IPS-18c (cell line): ENCODE data around the gene ZBTB20.

Experiments
- H3K4me3 ChIP-seq: 2 replicates; pipeline ENCODE4 v1.7.0; 2013; ENCODE audit warnings: low read depth, mild to moderate bottlenecking, low read length, moderate library complexity; ENCODE audit not compliant: insufficient read depth
- H3K9me3 ChIP-seq: one replicate; pipeline ENCODE4 v1.6.1; 2013; ENCODE audit warnings: mild to moderate bottlenecking, low read length, moderate library complexity; ENCODE audit not compliant: control insufficient read depth, insufficient read depth

The ZBTB20 gene

GRCh38 chr3:114928989-114929640, 218.0 kb downstream of the ZBTB20 start:
- no peak overlapping the region for H3K4me3 ChIP-seq
- peaks cover 2% of the 10 kb centered on the region for H3K9me3 ChIP-seq

GRCh38 chr3:114904633-114905032, 242.5 kb downstream of the ZBTB20 start:
- H3K4me3 ChIP-seq: no peak overlapping the region
- H3K9me3 ChIP-seq: no peaks in the 10 kb centered on the region

- no peaks in the 10 kb centered on the region for H3K9me3 ChIP-seq
- H3K4me3 ChIP-seq: no peak overlapping the region
Observed at GRCh38 chr3:114903213-114903612, 243.9 kb downstream of the ZBTB20 start.

- Histone ChIP-seq H3K4me3 (no peak overlapping the region), H3K9me3 (no peaks in the 10 kb centered on the region)
Observed at GRCh38 chr3:114902691-114903101, 244.4 kb downstream of the ZBTB20 start.

GRCh38 chr3:114900908-114901307, 246.2 kb downstream of the ZBTB20 start:
- Histone ChIP-seq H3K4me3 (no peak overlapping the region), H3K9me3 (no peaks in the 10 kb centered on the region)

- Histone ChIP-seq H3K9me3 (no peaks in the 10 kb centered on the region), H3K4me3 (no peak overlapping the region)
Observed at GRCh38 chr3:114899186-114899931, 247.7 kb downstream of the ZBTB20 start.

- Histone ChIP-seq H3K9me3 (no peaks in the 10 kb centered on the region), H3K4me3 (no peak overlapping the region)
Observed at GRCh38 chr3:114896978-114897377, 250.1 kb downstream of the ZBTB20 start.

GRCh38 chr3:114893361-114893760, 253.7 kb downstream of the ZBTB20 start:
- Histone ChIP-seq H3K4me3 (no peak overlapping the region), H3K9me3 (no peaks in the 10 kb centered on the region)

GRCh38 chr3:114892880-114893279, 254.2 kb downstream of the ZBTB20 start:
- Histone ChIP-seq H3K9me3 (no peaks in the 10 kb centered on the region), H3K4me3 (no peak overlapping the region)

- Histone ChIP-seq H3K9me3 (no peaks in the 10 kb centered on the region), H3K4me3 (no peak overlapping the region)
Observed at GRCh38 chr3:114892131-114892879, 254.8 kb downstream of the ZBTB20 start.

- Histone ChIP-seq H3K9me3 (no peaks in the 10 kb centered on the region), H3K4me3 (no peak overlapping the region)
Observed at GRCh38 chr3:114887806-114888205, 259.3 kb downstream of the ZBTB20 start.

GRCh38 chr3:114886905-114887304, 260.2 kb downstream of the ZBTB20 start:
- Histone ChIP-seq H3K4me3 (no peak overlapping the region), H3K9me3 (no peaks in the 10 kb centered on the region)

GRCh38 chr3:114884213-114884923, 262.7 kb downstream of the ZBTB20 start:
- H3K4me3 ChIP-seq: no peak overlapping the region

GRCh38 chr3:114880078-114880477, 267.0 kb downstream of the ZBTB20 start:
- no peak overlapping the region for H3K4me3 ChIP-seq
- no peaks in the 10 kb centered on the region for H3K9me3 ChIP-seq

More at GRCh38 chr3:114884213-114884923, 262.7 kb downstream of the ZBTB20 start:
- H3K9me3 ChIP-seq: no peaks in the 10 kb centered on the region

GRCh38 chr3:114879059-114880031, 267.7 kb downstream of the ZBTB20 start:
- Histone ChIP-seq H3K4me3 (no peak overlapping the region), H3K9me3 (no peaks in the 10 kb centered on the region)

GRCh38 chr3:114878114-114878839, 268.8 kb downstream of the ZBTB20 start:
- H3K4me3 ChIP-seq: no peak overlapping the region
- H3K9me3 ChIP-seq: no peaks in the 10 kb centered on the region
